NCI-H1694 (cell line): ENCODE measurements around the gene C16orf74.
A peak's percentile ranks its signal among the peaks of the same experiment; 100 is the strongest.

ENCODE experiments used
- DNase-seq: peaks from one replicate; lab custom pipeline; 2025; lab: John Stamatoyannopoulos, UW

C16orf74 gene

GRCh38 chr16:85695196-85696128 lies 55.4 kb downstream of the C16orf74 start:
- DNase-seq, result no peak

DNA sequence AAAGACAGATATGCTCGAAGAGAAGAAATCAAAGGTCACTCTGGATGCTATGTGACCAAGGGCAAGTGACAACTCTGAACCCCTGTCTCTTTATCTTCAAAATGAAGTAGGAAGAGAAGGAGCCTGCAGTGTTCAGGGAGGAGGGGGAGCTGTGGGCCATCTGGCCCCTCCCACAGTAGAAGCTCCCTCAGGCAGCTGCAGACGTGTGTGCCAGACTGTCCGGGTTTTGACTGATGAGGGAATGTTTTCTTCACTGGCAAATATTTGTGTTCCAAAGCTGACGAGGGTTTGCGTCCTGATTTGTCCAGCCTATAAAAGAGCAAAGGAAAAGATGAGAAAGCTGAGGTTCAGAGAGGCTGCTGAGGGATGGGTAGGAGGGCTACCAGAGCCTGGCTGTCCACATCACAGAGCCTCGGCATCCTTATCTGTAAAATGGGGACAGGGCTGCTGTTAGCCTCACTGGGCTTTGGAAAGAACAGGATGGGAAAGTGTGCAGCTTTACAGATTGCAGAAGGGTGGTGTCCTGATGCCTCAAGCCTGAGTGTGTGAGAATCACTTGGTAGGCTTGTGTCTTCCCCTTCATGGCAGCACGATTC lies 60.3 kb downstream of the C16orf74 start:
- peak; percentile 71 for DNase-seq

DNA sequence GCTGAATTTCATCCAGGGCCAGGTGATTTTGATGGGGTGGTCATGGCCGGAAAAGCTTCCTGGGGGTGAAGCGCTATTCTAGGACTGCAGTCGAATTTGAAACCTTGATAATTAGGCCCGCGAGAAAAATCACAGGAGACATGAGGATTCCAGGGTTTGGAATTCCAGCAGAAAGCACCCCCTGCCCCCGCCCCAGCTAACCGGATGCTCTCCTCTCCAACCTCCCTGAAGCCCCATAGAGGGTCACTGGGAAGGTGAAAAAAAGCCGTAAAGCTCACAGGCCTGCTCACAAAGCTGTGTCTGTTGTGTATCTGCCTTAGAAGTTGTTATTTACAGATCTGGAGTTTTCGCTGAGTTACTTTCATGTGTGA lies 61.0 kb downstream of the C16orf74 start:
- no peak for DNase-seq

GRCh38 chr16:85689285-85689949 lies 61.5 kb downstream of the C16orf74 start:
- DNase-seq, result no peak

- DNase-seq, result peak; percentile 87
These were observed 62.2 kb downstream of the C16orf74 start, which contains the start of gene GINS2 for GRCh38 chr16:85688586-85689284. Gene GINS2, minus strand, starts transcription at chr16:85688954. Its CDS starts 56 bp downstream, at chr16:85688898.

DNA sequence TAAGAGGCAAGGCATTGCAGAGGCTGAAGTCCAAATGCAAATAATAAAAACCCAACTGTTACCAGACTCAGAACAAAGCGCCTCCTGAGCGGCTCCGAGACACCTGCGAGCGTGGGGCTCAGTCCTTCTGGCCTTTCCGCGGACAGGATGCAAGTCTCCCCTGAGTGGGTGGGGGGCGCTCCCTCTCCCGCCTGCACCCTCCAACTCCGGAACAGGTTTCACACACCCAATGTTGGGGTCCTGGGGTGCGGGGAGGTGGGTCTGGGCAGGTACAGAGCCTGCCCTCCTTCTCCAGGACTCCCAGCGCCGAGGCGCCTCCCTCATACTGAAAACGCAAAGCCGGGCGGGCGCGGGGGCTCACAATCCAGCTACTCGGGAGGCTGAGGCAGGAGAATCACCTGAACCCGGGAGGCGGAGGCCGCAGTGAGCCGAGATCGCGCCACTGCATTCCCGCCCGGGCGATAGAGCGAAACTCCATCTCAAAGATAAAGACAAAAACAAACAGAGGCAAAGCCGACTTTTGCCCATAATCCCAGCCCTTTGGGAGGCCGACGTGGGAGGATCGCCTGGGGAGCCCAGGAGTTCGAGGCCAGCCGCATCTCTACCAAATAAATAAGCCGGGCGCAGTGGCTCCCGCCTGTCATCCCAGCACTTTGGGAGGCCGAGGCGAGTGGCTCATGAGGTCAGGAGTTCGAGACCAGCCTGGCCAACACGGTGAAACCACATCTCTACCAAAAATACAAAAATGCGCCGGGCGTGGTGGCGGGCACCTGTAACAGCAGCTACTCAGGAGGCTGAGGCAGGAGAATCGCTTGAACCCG lies 63.0 kb downstream of the C16orf74 start:
- no peak for DNase-seq

GRCh38 chr16:85686912-85687591 lies 63.8 kb downstream of the C16orf74 start:
- DNase-seq, result no peak

GRCh38 chr16:85685251-85685650 lies 65.6 kb downstream of the C16orf74 start:
- no peak for DNase-seq

DNA sequence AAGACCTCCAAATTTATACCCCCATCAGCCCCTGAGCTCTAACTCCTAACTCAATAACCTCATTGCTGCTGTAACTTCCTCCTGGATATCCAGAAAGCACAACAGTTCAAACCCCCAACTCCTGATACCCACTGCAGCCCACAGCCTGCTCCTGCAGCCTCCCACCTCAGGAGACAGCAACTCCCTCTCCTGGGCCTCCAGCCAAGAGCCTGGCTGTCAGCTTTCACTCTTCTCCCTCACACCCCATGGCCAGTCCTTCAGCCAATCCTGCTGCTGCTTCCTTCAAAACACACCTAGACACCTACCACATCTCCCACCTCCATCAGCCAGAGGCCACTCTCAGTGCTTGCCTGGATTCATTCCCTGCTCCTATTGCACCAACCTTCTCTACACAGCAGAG lies 67.5 kb downstream of the C16orf74 start:
- no peak for DNase-seq

DNA sequence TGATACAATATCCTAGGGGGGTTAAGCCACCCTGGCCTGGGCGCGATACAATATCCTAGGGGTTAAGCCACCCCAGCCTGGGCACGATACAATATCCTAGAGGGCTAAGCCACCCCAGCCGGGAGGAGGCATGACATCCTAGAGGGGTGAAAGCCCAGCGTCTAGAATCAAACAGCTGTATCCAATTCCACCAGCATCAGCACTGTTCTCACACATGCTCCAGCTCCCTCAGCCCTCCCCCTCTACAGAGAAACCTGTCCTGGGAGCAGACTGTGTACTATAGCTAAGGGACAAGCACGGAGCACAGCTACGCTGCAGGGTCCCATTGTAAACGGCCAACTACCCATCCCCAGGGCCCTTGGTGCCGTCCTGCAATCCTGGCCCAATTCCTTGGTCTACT lies 68.4 kb downstream of the C16orf74 start:
- no peak for DNase-seq

- DNase-seq, result no peak
These were observed 69.6 kb downstream of the C16orf74 start for GRCh38 chr16:85681255-85681654.

GRCh38 chr16:85680352-85680944 lies 70.4 kb downstream of the C16orf74 start:
- DNase-seq, result no peak

GRCh38 chr16:85679870-85680269 lies 71.0 kb downstream of the C16orf74 start:
- no peak for DNase-seq

GRCh38 chr16:85678821-85679220 lies 72.1 kb downstream of the C16orf74 start:
- DNase-seq, result no peak

DNA sequence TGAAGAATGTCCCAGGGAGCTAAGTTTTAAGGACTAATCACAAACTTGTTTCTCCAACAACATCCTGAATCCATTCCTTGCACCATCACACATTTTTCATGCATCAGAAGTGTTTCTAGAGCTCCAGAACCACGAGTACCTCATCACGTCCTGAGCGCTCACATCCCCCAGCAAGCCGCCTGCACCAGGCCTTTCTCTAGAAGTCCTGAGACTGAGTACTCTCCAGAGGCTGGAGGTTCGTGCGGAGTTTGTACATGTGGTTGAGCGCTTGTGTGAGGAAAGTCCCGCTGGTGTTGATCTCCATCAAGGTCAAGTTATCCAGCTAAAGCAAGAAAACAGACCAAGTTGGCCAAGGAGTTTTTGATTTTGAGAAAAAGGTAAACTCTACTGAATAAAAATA lies 72.9 kb downstream of the C16orf74 start:
- DNase-seq, result no peak

DNA sequence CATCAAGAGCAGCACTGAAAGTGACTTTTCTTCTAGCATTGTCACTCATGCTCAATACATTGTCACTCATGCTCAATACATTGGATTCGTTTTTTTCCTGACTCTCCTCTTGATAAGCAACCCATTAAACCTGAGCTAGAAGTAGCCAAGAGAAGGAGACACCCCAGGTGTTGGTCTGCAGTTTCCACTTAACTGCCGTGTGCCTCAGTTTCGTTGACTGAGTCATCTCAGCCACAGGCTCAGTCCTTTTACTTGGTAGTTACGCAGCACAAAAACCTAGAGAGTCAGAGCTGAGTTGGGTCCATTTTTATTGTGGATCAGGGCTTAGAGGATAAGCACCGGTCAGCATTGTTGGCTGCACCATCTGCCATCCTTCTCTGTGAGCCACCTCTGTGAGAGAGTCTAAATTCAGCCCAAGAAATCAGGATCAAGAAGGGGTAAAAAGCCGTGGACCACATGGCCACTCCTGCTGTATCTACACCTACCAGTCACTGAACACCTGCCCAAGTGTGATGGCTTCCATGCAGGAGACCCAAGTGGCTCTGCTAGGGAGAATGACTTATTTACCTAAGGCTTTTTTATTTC lies 73.4 kb downstream of the C16orf74 start:
- no peak for DNase-seq

DNA sequence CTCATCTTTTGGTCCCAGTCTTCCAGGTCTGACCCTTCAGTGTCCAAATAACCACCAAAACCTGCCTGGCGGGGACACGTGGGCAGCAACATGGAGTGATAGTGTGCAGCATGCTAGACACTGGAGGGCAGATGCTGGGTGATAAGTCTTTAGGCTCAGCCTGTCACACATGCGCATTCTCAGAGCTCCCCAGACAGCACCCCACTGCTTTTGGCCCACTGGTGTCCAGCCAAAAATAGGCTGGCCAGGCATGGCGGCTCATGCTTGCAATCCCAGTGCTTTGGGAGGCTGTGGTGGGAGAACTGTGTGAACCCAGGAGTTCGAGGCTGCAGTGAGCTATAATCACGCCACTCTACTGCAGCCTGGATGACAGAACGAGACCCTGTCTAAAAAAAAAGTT lies 74.4 kb downstream of the C16orf74 start:
- no peak for DNase-seq

DNA sequence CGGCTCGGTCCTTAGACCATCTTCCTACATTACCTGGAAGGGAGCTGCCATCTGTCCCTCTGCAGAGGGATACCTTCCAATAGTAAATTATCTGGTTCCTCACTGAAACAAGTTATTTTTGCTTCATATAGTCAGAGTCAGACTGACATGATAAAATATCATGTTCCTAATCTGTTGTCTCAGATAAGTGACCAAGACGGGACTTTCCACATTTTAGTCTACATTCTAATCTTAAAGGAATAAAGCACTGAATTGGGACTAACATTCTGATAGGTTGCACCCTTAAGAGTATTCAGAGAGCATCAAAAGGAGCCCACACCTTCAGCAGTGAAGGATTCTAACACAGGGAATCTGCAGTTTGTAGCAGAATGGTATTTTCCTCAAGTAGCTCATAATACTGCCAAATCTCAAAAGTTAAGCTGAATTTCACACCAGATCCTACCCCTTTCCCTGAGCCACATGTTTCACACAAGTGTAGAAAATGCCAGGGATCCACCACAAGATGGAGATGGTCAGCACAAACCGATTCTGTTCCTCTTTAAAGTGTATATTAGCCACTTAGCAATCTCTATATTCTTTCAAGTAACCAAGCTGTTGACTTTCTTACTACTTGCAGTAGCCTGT lies 75.5 kb downstream of the C16orf74 start:
- DNase-seq, result no peak

GRCh38 chr16:85674828-85675227 lies 76.1 kb downstream of the C16orf74 start:
- no peak for DNase-seq

DNA sequence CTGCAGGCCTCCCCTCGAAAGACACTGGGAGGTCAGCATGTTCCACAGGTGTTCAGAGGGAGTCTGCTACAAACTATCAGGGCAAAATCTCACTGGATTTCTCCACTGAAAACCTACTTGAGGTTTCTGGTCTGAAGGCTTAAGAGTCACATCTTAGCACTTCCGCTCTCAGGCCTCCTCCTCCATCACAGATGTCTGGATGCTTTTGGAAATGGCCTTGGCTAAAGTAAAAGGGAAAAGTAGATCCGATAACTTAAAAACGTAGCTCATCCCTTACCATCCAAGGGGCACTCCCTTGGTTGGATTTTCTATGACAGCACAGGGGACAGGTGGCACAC lies 76.5 kb downstream of the C16orf74 start:
- no peak for DNase-seq
